Frontal cortex (tissue), 4 donors: Measurements from ENCODE around the gene TCEAL2. TPM values are rescaled to one million over a fixed set of nuclear protein-coding genes. Genes with fewer than 3 reads are reported as not detected.
A peak's percentile ranks its signal among the peaks of the same experiment; 100 is the strongest.
"Not testable (repeated sequence)": the region's sequence is repeated elsewhere in the genome, so short reads cannot be mapped to it uniquely, and the experiment has no call there.

Experiments
- DNase-seq, 2 donors: peaks; one replicate each; pipeline ENCODE4 v3.0.0; 2012; ENCODE audit warnings: low spot score in 2 of 2
- FAIRE-seq: peaks from 2 replicates; lab custom pipeline; 2012; peaks lifted over from hg19 to GRCh38; lab: Jason Lieb, UNC
- total RNA-seq: library from RNA; depleted of rRNA; stranded (reverse); fragments of >200 nt; gene quantifications from one replicate; pipeline ENCODE4 v1.2.3, GENCODE V29; 2014
- donor health status: control.
- donor health status: control.
- donor health status: control.

TCEAL2 gene
- 33.4 TPM for total RNA-seq

GRCh38 chrX:102125436-102125835 lies at the start of gene TCEAL2:
TSS of gene TCEAL2 (plus strand) at chrX:102125679. CDS start at chrX:102126831, 1,152 bp downstream.
- not testable (repeated sequence) for FAIRE-seq
- peak in 1 of 2 donors; percentile 51 for DNase-seq

GRCh38 chrX:102077426-102077825 lies 48.1 kb upstream of the TCEAL2 start:
- no peak for FAIRE-seq
- DNase-seq: no peak

GRCh38 chrX:102085706-102086105 lies 39.8 kb upstream of the TCEAL2 start:
- DNase-seq (no peak), FAIRE-seq (no peak)

GRCh38 chrX:102113367-102113766 lies 12.1 kb upstream of the TCEAL2 start:
- FAIRE-seq: no peak
- no peak for DNase-seq

GRCh38 chrX:102115748-102116147 lies 9.7 kb upstream of the TCEAL2 start:
- no peak for DNase-seq
- FAIRE-seq: no peak

- DNase-seq, FAIRE-seq: not testable (repeated sequence)
These were observed 465 bp upstream of the TCEAL2 start for GRCh38 chrX:102125014-102125413.

GRCh38 chrX:102126080-102126818 lies 770 bp downstream of the TCEAL2 start:
- not testable (repeated sequence) for FAIRE-seq, DNase-seq

- no peak for FAIRE-seq
- no peak for DNase-seq
These were observed 1.4 kb downstream of the TCEAL2 start for GRCh38 chrX:102126863-102127262.

- DNase-seq (no peak), FAIRE-seq (no peak)
These were observed 4.0 kb downstream of the TCEAL2 start for GRCh38 chrX:102129473-102129872.

- DNase-seq (no peak), FAIRE-seq (no peak)
These were observed 12.6 kb downstream of the TCEAL2 start for GRCh38 chrX:102138064-102138463.

- not testable (repeated sequence) for DNase-seq, FAIRE-seq
These were observed 15.4 kb downstream of the TCEAL2 start for GRCh38 chrX:102140876-102141275.

GRCh38 chrX:102141631-102142030 lies 16.2 kb downstream of the TCEAL2 start:
- DNase-seq, FAIRE-seq: not testable (repeated sequence)

GRCh38 chrX:102142274-102142673 lies 16.8 kb downstream of the TCEAL2 start, which contains the start of gene TCEAL6:
TSS of gene TCEAL6 (minus strand) at chrX:102142481.
- FAIRE-seq: not testable (repeated sequence)
- DNase-seq: peak in 1 of 2 donors; percentile 12

- FAIRE-seq (no peak), DNase-seq (no peak)
These were observed 28.9 kb downstream of the TCEAL2 start for GRCh38 chrX:102154218-102154860.

GRCh38 chrX:102154900-102155805 lies 29.7 kb downstream of the TCEAL2 start:
- FAIRE-seq: no peak
- DNase-seq: no peak

GRCh38 chrX:102155806-102156179 lies 30.3 kb downstream of the TCEAL2 start, which contains the start of gene BEX5:
TSS of gene BEX5 (minus strand) at chrX:102155977. CDS start at chrX:102154265, 1,712 bp downstream.
- no peak for FAIRE-seq

More at GRCh38 chrX:102155806-102156179, 30.3 kb downstream of the TCEAL2 start, which contains the start of gene BEX5:
- peak in 1 of 2 donors; percentile 51 for DNase-seq
